Mucosa of rectum (tissue), 2 donors: ENCODE measurements around the gene GLIPR2.
A peak's percentile ranks its signal among the peaks of the same experiment; 100 is the strongest.

ENCODE experiments used
- H3K27ac ChIP-seq, 2 donors: one replicate each; pipeline ENCODE4 v1.7.0; 2013; ENCODE audit warnings: inconsistent platforms in 2 of 2, low read depth in 2 of 2, low read length in 2 of 2
- H3K27me3 ChIP-seq, 2 donors: one replicate each; pipeline ENCODE4 v1.7.0; 2013; ENCODE audit warnings: low read length in 2 of 2; ENCODE audit not compliant: control insufficient read depth in 2 of 2, insufficient read depth in 2 of 2
- H3K36me3 ChIP-seq, 2 donors: one replicate each; pipeline ENCODE4 v1.7.0; 2013; ENCODE audit warnings: low read length in 2 of 2; ENCODE audit not compliant: control insufficient read depth in 2 of 2, insufficient read depth in 2 of 2
- H3K4me1 ChIP-seq, 2 donors: one replicate each; pipeline ENCODE4 v1.7.0; 2013; ENCODE audit warnings: low read length in 2 of 2, mild to moderate bottlenecking in 1 of 2; ENCODE audit not compliant: control insufficient read depth in 2 of 2, insufficient read depth in 2 of 2
- H3K4me3 ChIP-seq, 2 donors: one replicate each; pipeline ENCODE4 v1.7.0; 2013; ENCODE audit warnings: low read length in 2 of 2
- H3K9ac ChIP-seq, 2 donors: one replicate each; pipeline ENCODE4 v1.7.0; 2013; ENCODE audit warnings: low read length in 2 of 2, low read depth in 1 of 2, mild to moderate bottlenecking in 1 of 2
- H3K9me3 ChIP-seq, 2 donors: one replicate each; pipeline ENCODE4 v1.7.0; 2013; ENCODE audit warnings: low read length in 2 of 2; ENCODE audit not compliant: control insufficient read depth in 2 of 2
- donor health status: healthy.
- donor health status: Normal muscosa, but diverticular disease.

The GLIPR2 gene

GRCh38 chr9:36190388-36191289, 54.1 kb downstream of the GLIPR2 start, which contains the start of gene CLTA:
CLTA (plus strand) TSS chr9:36190921; CDS start chr9:36191057, 136 bp downstream.
- H3K9ac ChIP-seq = peak within 1 kb of the TSS; percentile 94
- H3K27ac ChIP-seq = peak within 1 kb of the TSS; percentile 91 to 95
- H3K36me3 ChIP-seq = peaks cover 0 to 6% of the 10 kb centered on the region in 2 donors
- H3K4me1 ChIP-seq = peaks cover 17 to 22% of the 10 kb centered on the region in 2 donors
- no peaks in the 10 kb centered on the region for H3K27me3 ChIP-seq
- no peaks in the 10 kb centered on the region for H3K9me3 ChIP-seq
- H3K4me3 ChIP-seq = peak within 1 kb of the TSS; percentile 96 to 97

GRCh38 chr9:36191290-36191645, 54.7 kb downstream of the GLIPR2 start:
- peaks cover 17 to 22% of the 10 kb centered on the region in 2 donors for H3K4me1 ChIP-seq
- H3K27me3 ChIP-seq = no peaks in the 10 kb centered on the region
- peaks cover 0 to 6% of the 10 kb centered on the region in 2 donors for H3K36me3 ChIP-seq
- peak overlapping the region; percentile 96 to 97 for H3K4me3 ChIP-seq
- no peaks in the 10 kb centered on the region for H3K9me3 ChIP-seq
- peak overlapping the region; percentile 94 for H3K9ac ChIP-seq
- peak overlapping the region; percentile 91 to 95 for H3K27ac ChIP-seq

- peaks cover 0 to 6% of the 10 kb centered on the region in 2 donors for H3K36me3 ChIP-seq
- H3K4me3 ChIP-seq = peak overlapping the region; percentile 96 to 97
- H3K27ac ChIP-seq = peak overlapping the region; percentile 18 to 91
- no peaks in the 10 kb centered on the region for H3K9me3 ChIP-seq
- H3K4me1 ChIP-seq = peaks cover 17 to 22% of the 10 kb centered on the region in 2 donors
- peak overlapping the region; percentile 94 for H3K9ac ChIP-seq
- H3K27me3 ChIP-seq = no peaks in the 10 kb centered on the region
These were observed 55.2 kb downstream of the GLIPR2 start for GRCh38 chr9:36191686-36192085.

GRCh38 chr9:36192196-36192595, 55.7 kb downstream of the GLIPR2 start:
- Histone ChIP-seq H3K9me3 (no peaks in the 10 kb centered on the region), H3K4me3 (peak overlapping the region; percentile 96 to 97), H3K27ac (no peak overlapping the region), H3K36me3 (peaks cover 1 to 6% of the 10 kb centered on the region in 2 donors), H3K9ac (peak overlapping the region; percentile 94), H3K4me1 (peaks cover 17 to 22% of the 10 kb centered on the region in 2 donors), H3K27me3 (no peaks in the 10 kb centered on the region)

- Histone ChIP-seq H3K27me3 (no peaks in the 10 kb centered on the region), H3K9ac (no peak overlapping the region), H3K27ac (no peak overlapping the region), H3K36me3 (peaks cover 3 to 6% of the 10 kb centered on the region in 2 donors), H3K9me3 (no peaks in the 10 kb centered on the region), H3K4me1 (peaks cover 17 to 22% of the 10 kb centered on the region in 2 donors), H3K4me3 (peak overlapping the region in 1 of 2 donors; percentile 97)
These were observed 56.5 kb downstream of the GLIPR2 start for GRCh38 chr9:36193023-36193422.

GRCh38 chr9:36194326-36195000, 57.9 kb downstream of the GLIPR2 start:
- peaks cover 17 to 22% of the 10 kb centered on the region in 2 donors for H3K4me1 ChIP-seq
- no peaks in the 10 kb centered on the region for H3K27me3 ChIP-seq
- H3K27ac ChIP-seq = no peak overlapping the region
- no peak overlapping the region for H3K4me3 ChIP-seq
- peaks cover 9 to 10% of the 10 kb centered on the region in 2 donors for H3K36me3 ChIP-seq
- no peak overlapping the region for H3K9ac ChIP-seq
- H3K9me3 ChIP-seq = no peaks in the 10 kb centered on the region

GRCh38 chr9:36204906-36205547, 68.5 kb downstream of the GLIPR2 start:
- Histone ChIP-seq H3K4me1 (peaks cover 0 to 3% of the 10 kb centered on the region in 2 donors), H3K9ac (no peak overlapping the region), H3K27me3 (no peaks in the 10 kb centered on the region), H3K36me3 (peaks cover 75 to 93% of the 10 kb centered on the region in 2 donors), H3K9me3 (no peaks in the 10 kb centered on the region), H3K4me3 (no peak overlapping the region), H3K27ac (no peak overlapping the region)

GRCh38 chr9:36207016-36207415, 70.5 kb downstream of the GLIPR2 start:
- Histone ChIP-seq H3K36me3 (peaks cover 80 to 92% of the 10 kb centered on the region in 2 donors), H3K9me3 (no peaks in the 10 kb centered on the region), H3K9ac (no peak overlapping the region), H3K4me3 (no peak overlapping the region), H3K27ac (no peak overlapping the region), H3K27me3 (no peaks in the 10 kb centered on the region), H3K4me1 (peaks cover 0 to 3% of the 10 kb centered on the region in 2 donors)

- Histone ChIP-seq H3K4me1 (peaks cover 0 to 3% of the 10 kb centered on the region in 2 donors), H3K27me3 (no peaks in the 10 kb centered on the region), H3K4me3 (no peak overlapping the region), H3K9ac (no peak overlapping the region), H3K36me3 (peaks cover 81 to 92% of the 10 kb centered on the region in 2 donors), H3K9me3 (no peaks in the 10 kb centered on the region), H3K27ac (no peak overlapping the region)
These were observed 71.0 kb downstream of the GLIPR2 start for GRCh38 chr9:36207546-36208012.
